Stimulated activated CD4-positive, alpha-beta T cell treated with anti-CD3 and anti-CD28 coated beads, Interleukin-4, amount 100 ng/mL, for 1 hour (primary cell): ENCODE data around the gene ZBTB20.
"Not testable (repeated sequence)": the region's sequence is repeated elsewhere in the genome, so short reads cannot be mapped to it uniquely, and the experiment has no call there.

Experiments used
- DNase-seq: peaks from one replicate; pipeline ENCODE4 v3.0.0-alpha.2; 2020

The ZBTB20 gene

DNA sequence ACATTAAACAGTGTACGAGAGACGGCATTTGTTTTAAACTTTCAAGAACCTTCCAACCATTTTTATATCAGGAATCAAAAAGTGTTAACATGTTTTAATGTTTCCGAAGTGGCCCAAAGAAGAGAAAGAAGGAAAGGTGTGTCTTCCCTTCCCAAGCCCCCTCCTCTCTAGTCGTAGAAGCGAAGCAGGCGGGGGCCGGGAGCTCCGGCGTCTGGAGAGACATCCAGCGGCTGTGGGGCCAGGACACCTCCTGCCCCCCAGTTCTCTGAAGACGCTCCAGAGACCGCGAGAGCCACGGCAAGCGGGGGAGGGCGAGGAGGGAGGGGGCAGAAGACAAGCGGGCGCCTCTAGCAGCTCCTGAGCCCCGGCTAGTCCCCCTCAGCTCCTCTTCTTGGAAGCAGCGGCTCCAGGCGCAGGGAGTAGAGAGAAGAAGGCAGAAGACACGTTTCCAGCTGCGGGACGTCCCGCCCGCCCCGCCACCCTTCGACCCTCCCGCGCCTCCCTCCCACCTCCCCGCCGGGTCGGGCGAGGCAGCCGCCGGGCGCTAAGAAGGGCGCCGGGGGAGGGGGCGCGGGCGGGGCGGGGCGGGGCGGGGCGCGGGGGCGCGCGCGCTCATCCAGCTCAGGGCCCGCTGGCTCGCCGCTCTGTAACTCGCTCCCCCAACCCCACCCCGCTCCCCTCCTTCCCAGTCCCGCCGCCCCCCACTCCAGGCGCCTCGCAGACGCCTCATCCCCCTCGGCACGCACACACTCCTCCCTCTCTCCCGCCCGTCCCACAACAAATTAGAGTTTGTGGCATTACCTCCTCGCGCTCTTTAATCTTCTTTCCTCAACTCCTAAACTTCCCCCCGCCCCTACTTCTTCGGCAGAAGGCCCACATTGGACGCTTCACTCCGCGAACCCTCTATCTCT is at the start of gene ZBTB20:
TSS of gene ZBTB20 (minus strand) at position 871 of the 911 bp plus-strand sequence.
- peak; percentile 70 for DNase-seq

DNA sequence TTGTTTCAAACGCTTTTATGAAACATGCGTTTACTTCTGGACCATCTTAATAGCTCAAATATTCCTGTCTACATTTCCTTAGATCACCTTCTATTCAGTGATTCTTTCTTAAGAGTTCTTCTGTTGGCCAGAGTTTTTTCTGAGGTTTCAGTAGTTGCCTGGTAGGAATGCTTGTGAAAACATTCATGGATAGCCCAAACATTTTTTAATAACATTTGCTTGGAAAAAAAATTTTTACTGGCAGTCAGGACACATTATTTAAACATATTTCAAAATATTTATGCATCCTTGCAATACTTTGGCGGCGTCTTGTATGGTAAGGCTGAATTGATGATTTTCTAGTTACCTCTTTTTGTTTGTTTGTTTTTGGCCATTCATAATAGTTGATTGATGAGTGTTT is 47.4 kb upstream of the ZBTB20 start:
- no peak for DNase-seq

DNA sequence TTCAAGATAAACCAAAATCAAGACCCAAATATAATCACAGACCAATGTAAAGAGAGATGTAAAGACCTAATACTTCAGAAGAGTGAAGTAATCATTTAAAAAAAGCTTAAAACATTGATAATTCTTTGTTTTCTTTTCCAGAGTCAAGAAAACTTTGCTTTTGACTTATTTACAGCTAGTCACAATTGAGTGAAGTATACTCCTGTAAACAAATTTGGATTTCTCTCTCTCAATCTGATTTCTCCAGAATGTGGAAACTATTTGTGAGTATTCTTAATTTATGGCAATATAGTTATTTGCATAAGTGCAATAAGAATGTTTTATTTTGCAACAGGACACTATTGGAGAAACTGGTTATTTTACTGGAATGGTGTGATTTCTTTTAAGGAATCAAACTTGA is 43.7 kb upstream of the ZBTB20 start:
- DNase-seq, result no peak

DNA sequence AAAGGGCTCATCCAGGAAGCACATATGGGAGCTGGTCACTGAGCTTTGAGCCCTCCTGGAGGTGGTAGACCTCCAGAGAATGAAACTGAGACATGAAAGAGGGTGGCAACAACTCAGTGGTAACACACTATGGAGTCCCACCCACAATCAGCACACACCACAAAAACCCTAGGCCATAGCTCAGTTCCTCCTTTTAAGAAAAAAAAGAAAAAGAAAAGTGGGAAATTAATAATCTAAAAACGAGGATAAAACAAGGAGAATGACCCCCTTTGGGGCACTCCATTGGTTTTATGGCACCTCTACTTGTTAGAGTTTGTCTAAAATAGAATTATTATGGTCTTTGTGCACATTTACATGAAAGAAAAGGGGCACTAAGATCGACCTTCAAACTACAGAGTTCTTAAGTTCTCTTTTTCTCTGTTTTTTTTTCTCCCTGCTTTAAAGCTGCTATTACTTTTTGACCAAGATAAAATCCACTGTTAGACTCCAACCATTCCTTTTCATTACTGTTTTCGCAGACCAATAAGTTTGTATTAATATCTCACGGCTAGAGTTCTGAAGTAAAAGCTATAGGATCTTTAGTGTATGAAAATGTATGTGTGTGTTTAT is 40.2 kb upstream of the ZBTB20 start:
- no peak for DNase-seq

DNA sequence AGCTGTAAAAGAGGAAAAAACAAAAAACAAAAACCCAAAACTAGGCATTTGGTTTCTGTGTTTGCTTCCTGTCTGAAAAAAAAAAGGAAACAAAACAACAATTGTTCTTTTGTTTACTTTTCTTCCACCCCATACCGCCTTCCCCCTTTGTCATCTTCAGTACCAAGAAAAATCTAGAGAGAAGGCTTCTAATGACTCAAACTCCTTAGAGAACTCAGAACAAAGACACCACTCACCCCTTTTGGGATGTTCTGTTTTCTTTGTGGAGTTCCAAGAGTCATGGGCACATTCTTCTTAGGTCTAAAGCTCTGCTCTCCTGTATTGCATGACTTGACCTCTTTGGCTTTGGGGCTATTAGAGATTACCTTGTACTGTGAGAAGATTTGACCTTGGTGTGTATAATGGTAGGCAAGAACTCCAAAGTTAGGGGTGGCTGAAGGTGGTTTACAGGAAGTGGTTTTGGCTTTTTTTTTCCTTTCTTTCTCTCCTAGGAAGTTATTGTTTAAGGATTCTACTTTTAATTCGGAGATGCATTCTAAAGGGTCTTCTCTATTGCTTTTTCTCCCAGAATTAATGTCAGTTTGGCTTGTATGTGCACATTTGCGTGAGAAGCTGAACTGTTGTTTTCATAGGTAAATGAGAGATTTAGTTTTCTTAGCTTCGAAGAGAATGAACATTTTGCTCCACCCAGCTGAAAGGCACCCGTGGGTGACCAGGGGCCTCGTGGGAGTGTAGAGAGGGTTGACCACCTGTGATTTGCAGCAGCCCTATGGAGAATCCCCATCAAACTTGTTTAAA is 39.5 kb upstream of the ZBTB20 start:
- no peak for DNase-seq

DNA sequence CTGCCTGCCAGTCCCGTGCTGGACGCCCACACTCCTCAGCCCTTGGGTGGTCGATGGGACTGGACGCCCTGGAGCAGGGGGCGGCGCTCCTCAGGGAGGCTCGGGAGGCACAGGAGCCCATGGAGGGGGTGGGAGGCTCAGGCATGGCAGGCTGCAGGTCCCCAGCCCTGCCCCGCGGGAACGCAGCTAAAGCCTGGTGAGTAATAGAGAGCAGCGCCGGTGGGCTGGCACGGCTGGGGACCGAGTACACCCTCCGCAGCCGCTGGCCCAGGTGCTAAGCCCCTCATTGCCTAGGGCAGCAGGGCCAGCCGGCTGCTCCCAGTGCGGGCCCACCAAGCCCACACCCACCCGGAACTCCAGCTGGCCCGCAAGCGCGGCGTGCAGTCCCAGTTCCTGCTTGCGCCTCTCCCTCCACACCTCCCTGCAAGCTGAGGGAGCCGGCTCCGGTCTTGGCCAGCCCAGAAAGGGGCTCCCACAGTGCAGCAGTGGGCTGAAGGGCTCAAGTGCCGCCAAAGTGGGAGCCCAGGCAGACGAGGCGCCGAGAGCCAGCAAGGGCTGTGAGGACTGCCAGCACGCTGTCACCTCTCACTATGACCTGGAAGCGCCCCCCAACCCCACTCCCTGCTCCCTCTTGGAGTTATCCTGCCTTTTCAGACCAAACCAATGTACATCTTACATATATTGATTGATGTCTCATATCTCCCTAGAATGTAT is 37.9 kb upstream of the ZBTB20 start:
- not testable (repeated sequence) for DNase-seq

DNA sequence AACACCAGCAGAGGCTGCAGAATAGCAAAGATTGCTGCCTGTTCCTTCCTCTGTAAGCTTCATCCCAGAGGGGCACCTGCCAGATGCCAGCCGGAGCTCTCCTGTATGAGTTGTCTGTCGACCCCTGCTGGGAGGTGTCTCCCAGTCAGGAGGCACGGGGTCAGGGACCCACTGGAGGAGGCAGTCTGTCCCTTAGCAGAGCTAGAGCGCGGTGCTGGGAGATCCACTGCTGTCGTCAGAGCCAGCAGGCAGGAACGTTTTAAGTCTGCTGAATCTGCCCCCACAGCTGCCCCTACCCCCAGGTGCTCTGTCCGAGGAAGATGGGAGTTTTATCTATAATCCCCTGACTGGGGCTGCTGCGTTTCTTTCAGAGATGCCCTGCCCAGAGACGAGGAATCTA is 31.8 kb upstream of the ZBTB20 start:
- DNase-seq, result not testable (repeated sequence)

DNA sequence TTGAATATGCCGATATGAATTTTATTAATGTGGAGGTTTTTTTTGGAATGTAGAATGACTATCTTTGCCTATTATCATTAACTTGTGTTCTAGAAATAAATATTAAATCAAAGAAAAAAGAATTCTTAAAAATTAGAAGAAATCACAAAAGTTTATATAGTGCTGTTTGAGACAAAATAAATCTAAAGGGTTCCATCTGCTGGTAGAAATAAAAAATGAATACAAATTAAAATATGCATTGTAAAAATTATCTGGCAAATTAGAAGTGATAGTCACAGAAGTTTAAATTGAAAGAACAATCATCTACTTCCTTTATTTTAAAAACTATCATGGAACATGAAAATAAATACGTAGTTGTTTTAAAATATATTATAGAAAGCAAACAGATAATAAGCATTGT is 22.7 kb upstream of the ZBTB20 start:
- no peak for DNase-seq

DNA sequence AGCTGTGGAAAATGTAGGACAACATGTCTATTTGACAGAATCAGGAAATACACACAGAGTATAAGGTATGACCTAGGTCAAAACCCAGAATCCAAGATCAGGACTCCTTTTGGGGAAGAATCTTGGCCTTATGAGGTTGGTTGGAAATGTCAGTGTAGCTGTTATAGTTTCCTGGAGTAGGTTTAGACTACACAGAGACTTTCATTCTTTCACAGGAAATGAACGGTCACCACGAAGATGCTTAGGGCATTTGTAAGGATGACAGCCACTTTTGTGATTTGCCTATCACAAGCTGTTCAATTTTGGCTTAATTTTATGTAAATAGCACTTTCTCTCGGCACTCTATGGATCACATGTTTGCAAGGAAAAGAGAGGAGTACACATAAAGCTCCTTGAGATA is 18.6 kb upstream of the ZBTB20 start:
- no peak for DNase-seq

DNA sequence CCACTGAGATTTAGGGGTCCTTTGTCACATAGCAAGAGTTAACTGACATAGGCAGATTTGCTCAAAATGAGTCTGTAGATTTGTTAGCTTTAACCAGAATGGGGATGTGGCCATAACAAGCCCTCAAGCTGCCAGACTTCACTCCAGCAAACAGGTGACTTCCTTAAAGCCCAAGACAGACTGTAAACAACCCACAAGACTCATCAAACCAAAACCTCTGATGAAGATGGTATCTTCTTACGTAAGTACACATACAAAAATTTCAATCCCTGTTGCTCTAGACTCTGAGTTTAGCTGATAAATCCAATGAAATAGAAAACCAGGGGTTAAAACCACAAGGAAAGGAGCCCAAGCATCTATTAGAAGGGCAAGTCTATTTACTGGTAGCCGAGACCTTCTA is 18.2 kb upstream of the ZBTB20 start:
- DNase-seq, result no peak

DNA sequence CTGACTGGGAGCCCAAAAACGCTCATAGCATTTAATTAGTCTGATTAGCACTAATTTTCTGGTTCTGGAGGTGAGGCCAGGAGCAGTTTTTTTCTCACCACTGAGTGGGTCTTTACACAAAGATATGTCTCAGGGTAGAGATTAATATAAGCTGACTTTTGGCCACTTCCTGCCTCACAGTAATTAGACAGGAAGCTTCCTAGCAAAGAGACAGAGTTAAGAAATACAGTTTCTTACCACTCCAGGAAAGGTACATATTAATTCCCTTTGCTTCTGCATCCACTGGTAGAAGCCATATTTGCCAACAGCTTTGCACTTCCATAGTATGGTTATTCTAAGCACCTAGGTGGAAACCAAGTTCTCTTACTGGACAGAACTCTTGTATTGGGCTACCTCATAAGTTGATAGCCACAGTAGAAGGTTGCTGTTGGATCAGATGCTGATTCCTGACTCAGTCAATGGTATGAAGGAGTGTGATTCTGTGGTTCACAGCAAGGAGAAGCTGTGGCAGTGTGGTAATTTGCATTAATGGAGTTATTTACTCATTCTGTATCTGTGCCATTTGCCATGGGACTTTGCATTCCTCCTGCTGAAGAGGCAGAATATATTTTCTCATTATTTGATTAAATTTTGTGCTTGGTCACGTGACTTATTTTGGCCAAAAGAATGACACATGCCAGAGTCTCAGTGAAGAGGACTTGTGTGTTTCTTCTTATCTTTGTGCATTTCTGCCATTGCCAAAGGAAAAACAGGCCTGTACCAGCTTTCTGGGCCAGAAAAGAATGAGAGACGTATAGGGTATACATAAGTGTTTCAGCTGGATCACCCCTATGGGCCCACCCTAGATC is 17.5 kb upstream of the ZBTB20 start:
- no peak for DNase-seq

DNA sequence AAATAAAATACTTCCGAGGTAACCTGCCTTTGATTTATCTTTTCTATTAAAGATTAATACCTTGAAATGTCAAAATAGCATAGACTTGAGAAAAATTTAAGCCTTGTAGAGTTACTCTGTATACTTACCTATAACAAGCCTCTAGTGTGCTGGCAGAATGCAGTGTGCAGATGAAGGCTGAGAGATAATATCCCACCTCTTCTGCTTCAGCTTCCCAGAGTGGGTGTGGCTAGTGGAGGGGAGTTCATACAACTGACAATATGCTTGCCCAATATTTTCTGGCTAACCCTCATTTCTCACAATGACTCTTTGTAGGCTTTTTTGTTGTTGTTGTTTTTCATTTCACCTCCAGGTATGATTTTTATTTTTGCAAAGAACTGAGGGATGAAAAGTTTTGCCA is 15.7 kb upstream of the ZBTB20 start:
- DNase-seq, result no peak

DNA sequence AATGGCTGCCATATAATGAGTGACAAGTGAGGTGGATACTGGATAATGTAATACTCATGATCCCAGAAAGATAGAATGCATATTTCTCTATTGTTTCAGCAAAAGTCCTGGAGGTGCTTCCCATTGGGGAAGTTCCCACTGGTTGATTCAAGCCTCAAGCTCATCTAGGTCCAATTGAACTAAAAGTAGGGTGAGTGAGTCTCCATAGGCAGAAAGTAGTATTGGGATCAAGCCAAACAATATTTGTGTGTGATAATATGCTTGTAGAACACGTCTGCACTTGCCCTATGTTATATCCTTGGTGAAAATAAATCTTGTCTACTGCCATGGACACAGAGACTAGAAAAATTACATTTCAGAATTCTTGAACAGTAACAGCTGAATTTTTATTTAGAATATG is 14.8 kb upstream of the ZBTB20 start:
- no peak for DNase-seq

DNA sequence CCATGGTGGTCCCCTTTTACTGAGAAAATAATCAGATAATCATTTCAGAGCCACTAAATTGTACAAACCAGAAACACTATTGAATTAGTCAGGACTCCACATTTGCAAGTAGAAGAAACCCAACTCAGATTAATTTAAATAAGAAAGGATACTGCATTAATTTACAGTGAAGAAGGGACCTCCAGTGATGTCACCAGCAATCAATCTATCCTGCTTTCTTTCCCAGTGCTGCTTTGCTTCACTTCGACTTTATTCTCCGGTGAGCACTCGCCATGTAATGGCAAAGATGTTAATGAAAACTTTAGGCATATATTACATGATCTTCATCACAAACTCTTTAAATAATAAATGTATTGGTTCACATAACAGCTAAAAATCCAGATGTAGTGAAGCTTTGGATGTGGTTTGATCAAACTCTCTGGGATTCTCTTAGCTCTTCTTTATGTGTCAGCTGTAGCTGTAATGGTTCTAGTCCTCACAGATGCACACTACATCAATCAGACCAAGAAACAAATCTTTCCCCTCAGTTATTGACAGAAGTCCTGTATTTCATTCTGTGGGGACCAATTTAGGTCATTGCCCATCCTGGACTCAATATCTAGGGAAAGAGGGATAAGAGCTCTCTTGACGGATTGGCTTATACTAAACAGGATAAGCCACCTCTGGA is 14.2 kb upstream of the ZBTB20 start:
- DNase-seq, result no peak

DNA sequence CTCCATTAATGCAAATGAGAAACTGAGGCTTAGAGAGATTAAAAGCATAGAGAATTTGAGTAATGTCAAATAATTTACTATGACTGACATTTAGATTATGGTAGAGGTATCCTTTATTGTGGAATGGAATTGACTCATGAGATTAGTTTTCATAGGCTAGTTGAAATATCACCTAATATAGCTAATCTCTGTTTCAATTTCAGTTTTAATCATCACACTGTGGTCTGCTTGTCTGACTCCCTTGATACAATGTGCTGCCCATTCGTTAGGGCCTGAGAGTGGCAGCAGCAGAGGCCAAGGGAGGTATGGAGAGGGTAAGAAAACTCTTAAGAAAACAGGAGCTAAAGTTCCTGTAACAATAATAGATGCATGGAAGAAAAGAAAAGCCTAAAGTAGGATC is 13.2 kb upstream of the ZBTB20 start:
- no peak for DNase-seq

DNA sequence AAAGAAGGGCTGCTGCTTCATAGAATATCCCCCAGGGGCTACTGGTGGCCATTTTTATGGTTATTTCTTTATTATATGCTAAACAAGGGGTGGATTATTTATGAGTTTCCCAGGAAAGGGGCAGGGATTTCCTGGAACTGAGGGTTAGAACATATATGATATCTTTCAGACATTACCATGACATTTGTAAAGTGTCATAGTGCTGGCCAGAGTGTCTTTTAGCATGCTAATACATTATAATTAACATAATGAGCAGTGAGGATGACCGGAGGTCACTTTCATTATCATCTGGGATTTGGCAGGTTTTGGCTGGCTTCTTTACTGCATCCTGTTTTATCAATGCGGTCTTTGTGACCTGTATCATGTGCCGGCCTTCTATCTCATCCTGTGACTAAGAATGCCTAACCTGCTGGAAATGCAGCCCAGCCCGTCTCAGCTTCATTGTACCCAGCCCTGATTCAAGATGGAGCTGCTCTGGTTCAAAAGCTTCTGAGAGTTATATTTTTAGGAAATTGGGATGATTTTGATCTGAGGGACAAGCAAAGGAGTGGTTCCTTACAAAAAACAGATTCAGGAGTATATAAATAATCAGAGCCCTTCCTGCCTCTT is 9.1 kb upstream of the ZBTB20 start:
- DNase-seq, result no peak

DNA sequence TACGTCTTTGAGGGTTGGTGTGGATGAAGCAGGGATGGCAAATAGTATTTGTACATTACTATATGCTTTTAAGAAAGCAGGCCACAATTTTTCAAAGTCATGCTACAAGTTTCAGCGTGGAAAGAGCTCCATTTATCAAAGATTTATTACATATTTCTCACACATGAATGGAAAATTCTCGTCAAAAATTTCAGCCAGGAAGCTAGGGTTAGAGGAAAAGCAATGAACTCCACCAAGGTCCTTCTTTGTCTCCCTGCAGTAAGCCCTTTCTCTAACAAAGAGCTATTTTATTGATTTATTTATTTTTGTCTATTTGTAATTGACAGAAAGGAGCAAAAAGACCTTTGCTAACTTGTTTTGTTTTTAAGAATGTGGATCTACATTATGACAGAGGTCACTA is 7.5 kb upstream of the ZBTB20 start:
- DNase-seq, result no peak

DNA sequence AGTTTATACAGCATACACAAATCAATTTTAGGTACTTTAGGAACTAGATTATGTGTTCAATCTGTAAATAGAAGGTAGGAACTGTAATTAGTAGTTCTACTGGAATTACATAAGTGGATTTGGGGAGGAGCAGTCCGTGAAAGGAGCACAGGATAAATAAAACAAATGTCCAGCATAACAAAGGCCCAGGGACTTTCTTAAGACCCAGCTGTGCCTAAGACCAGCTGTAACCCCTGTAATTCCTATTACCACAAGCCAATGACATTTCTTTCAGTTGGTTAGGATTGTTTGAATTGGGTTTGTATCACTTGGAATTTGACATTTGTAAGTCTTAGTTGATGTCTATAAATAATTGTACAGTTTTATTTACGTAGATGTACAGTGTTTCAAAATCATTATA is 4.8 kb upstream of the ZBTB20 start:
- DNase-seq, result no peak

DNA sequence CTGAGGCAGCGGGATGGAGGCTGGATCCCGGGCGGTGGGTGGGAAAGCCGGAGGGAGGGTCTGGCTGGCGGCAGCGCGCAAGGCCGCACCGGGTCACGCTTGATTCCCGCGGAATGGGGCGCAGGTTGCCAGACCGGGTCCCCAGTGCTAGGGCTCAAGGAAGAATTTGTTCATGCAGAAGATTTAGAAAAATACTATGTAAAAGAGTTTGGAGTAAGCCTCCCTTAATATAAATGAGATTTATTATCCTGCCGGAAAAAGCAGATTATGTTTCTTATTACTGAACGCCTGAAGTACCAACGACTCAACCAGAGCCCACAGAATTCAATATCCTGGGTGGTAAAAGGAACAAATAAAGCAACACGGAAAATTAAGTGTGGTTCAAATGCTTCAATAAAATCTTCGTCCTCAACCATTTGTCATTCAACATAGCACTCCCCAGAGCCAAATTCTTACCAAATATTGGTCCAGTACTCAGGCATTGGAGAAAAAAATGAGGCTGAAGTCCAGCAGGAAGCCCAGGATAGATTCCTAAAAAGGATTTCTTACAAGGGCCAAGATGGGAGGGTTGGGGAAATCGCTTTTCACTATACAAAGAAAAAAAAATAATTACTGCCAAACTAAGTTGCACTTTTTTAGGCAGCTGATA is 1.2 kb upstream of the ZBTB20 start:
- no peak for DNase-seq

DNA sequence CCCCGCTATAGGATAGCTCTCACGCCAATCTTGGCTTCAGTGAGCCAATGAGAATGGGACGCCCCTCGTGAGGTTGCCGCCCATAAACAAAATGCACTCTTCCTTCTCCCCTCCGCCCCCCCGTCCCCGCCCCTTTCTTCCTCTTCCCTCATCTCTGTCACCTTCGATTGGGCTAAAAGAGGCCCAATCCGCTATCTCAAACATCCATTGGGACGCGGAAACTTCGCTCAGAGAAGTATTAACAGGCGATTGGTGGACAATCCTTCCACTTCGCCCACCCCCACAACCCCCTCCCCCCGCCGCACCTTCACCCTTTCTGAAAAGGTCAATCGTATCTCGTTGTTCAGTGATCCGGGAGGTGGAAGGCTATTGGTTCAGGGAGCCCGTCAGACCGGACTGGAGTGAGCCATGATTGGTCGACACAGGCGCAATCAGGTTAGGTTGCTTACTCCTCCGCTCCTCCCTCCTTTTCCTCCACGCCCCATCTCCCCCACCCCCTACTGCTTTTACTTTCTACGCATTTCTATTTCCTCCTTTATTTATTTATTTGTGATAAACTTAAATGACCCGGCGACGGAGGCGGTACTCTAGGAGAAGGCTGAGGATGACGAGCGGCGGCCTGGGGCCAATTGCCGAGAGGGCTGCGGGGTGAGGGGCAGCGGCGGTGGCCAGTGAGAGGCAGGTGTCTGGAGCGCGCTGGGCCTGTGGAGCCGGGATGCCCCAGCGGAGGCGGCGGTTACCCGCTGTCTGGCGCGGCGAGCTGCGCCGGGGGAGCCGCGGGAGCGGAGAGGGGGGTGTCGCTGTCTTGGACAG is 447 bp upstream of the ZBTB20 start:
- peak; percentile 90 for DNase-seq
